H9 (cell line): ENCODE data around the gene OSBPL1A. TPM values are rescaled to one million over a fixed set of nuclear protein-coding genes. Genes with fewer than 3 reads are reported as not detected.

Experiments used
- DNase-seq: peaks from one replicate; pipeline ENCODE4 v3.0.0-alpha.2; 2017
- H2AFZ ChIP-seq: one replicate; pipeline ENCODE4 v1.6.1; 2013; ENCODE audit warnings: mild to moderate bottlenecking, low read length, control low read depth, moderate library complexity
- H2AK5ac ChIP-seq: 2 replicates; pipeline ENCODE4 v1.6.1; 2013; ENCODE audit warnings: low read length, control low read depth, mixed read lengths; ENCODE audit not compliant: insufficient read length
- H2BK120ac ChIP-seq: one replicate; pipeline ENCODE4 v1.6.1; 2013; ENCODE audit warnings: low read depth, mild to moderate bottlenecking, low read length, control low read depth, inconsistent platforms; ENCODE audit not compliant: poor library complexity, severe bottlenecking
- H2BK12ac ChIP-seq: 2 replicates; pipeline ENCODE4 v1.6.1; 2013; ENCODE audit warnings: low read length, control low read depth, mixed read lengths, low read depth; ENCODE audit not compliant: insufficient read length
- H2BK15ac ChIP-seq: 2 replicates; pipeline ENCODE4 v1.6.1; 2013; ENCODE audit warnings: low read depth, low read length, control low read depth
- H2BK20ac ChIP-seq: one replicate; pipeline ENCODE4 v1.6.1; 2013; ENCODE audit warnings: low read depth, mild to moderate bottlenecking, low read length, control low read depth, inconsistent platforms; ENCODE audit not compliant: poor library complexity, severe bottlenecking
- H2BK5ac ChIP-seq: 2 replicates; pipeline ENCODE4 v1.6.1; 2013; ENCODE audit warnings: low read length, control low read depth, mixed read lengths; ENCODE audit not compliant: insufficient read length
- H3K14ac ChIP-seq: 2 replicates; pipeline ENCODE4 v1.6.1; 2013; ENCODE audit warnings: low read length, control low read depth; ENCODE audit not compliant: insufficient read depth
- H3K18ac ChIP-seq: 2 replicates; pipeline ENCODE4 v1.6.1; 2013; ENCODE audit warnings: low read depth, mild to moderate bottlenecking, mixed read lengths, low read length, control low read depth; ENCODE audit not compliant: insufficient read length
- H3K23ac ChIP-seq: 2 replicates; pipeline ENCODE4 v1.6.1; 2013; ENCODE audit warnings: low read length, control low read depth, mixed read lengths, low read depth; ENCODE audit not compliant: insufficient read length
- H3K23me2 ChIP-seq: 2 replicates; pipeline ENCODE4 v1.6.1; 2013; ENCODE audit warnings: low read depth, mild to moderate bottlenecking, mixed read lengths, low read length, control low read depth; ENCODE audit not compliant: insufficient read length, poor library complexity, severe bottlenecking
- H3K27ac ChIP-seq: 2 replicates; pipeline ENCODE4 v1.5.1; 2013; ENCODE audit warnings: low read length, control low read depth, mixed read lengths, low read depth; ENCODE audit not compliant: insufficient read length
- H3K27me3 ChIP-seq: 2 replicates; pipeline ENCODE4 v1.6.1; 2013; ENCODE audit warnings: low read length, control low read depth, inconsistent platforms; ENCODE audit not compliant: insufficient read depth
- H3K4ac ChIP-seq: 2 replicates; pipeline ENCODE4 v1.6.1; 2013; ENCODE audit warnings: low read depth, mild to moderate bottlenecking, control low read depth, inconsistent platforms, low read length, moderate library complexity
- H3K4me1 ChIP-seq: 2 replicates; pipeline ENCODE4 v1.6.1; 2013; ENCODE audit warnings: low read length, control low read depth, inconsistent platforms; ENCODE audit not compliant: insufficient read depth
- H3K4me2 ChIP-seq: 2 replicates; pipeline ENCODE4 v1.6.1; 2013; ENCODE audit warnings: low read length, control low read depth, mixed read lengths; ENCODE audit not compliant: insufficient read length, insufficient read depth
- H3K56ac ChIP-seq: 2 replicates; pipeline ENCODE4 v1.6.1; 2013; ENCODE audit warnings: low read depth, mild to moderate bottlenecking, mixed read lengths, low read length, control low read depth; ENCODE audit not compliant: insufficient read length
- H3K79me1 ChIP-seq: 2 replicates; pipeline ENCODE4 v1.6.1; 2013; ENCODE audit warnings: low read depth, mild to moderate bottlenecking, moderate library complexity, low read length, control low read depth, inconsistent platforms; ENCODE audit not compliant: insufficient read depth, poor library complexity, severe bottlenecking
- H3K79me2 ChIP-seq: 2 replicates; pipeline ENCODE4 v1.6.1; 2013; ENCODE audit warnings: low read length, control low read depth, inconsistent platforms; ENCODE audit not compliant: insufficient read depth
- H3K9ac ChIP-seq: 2 replicates; pipeline ENCODE4 v1.6.1; 2013; ENCODE audit warnings: low read length, control low read depth, mixed read lengths; ENCODE audit not compliant: insufficient read length; ENCODE audit errors: extremely low read depth
- H3K9me3 ChIP-seq: one replicate; pipeline ENCODE4 v1.6.1; 2013; ENCODE audit warnings: low read depth, low read length, inconsistent platforms; ENCODE audit not compliant: control insufficient read depth
- H3T11ph ChIP-seq: one replicate; pipeline ENCODE4 v1.6.1; 2013; ENCODE audit warnings: mild to moderate bottlenecking, low read length, control low read depth, inconsistent platforms
- H4K20me1 ChIP-seq: one replicate; pipeline ENCODE4 v1.6.1; 2013; ENCODE audit not compliant: control insufficient read depth, insufficient read length, insufficient read depth
- H4K5ac ChIP-seq: 2 replicates; pipeline ENCODE4 v1.6.1; 2013; ENCODE audit warnings: low read depth, mild to moderate bottlenecking, mixed read lengths, low read length, control low read depth; ENCODE audit not compliant: insufficient read length
- H4K8ac ChIP-seq: replicated peaks from 2 replicates; pipeline ENCODE4 v1.6.1; 2013; ENCODE audit warnings: low read length, control low read depth, mixed read lengths, low read depth; ENCODE audit not compliant: insufficient read length
- H4K91ac ChIP-seq: 2 replicates; pipeline ENCODE4 v1.6.1; 2013; ENCODE audit warnings: low read depth, mild to moderate bottlenecking, moderate library complexity, mixed read lengths, low read length, control low read depth; ENCODE audit not compliant: insufficient read length
- H3K27ac Mint-ChIP-seq, 3 experiments: 2 replicates in 2 of 3; 3 replicates in 1 of 3; pipeline ENCODE4 v1.8.0; 2020 to 2021; ENCODE audit warnings: mixed read lengths in 3 of 3, mild to moderate bottlenecking in 1 of 3, moderate library complexity in 1 of 3
- H3K27me3 Mint-ChIP-seq: 2 replicates; pipeline ENCODE4 v1.8.0; 2021; ENCODE audit warnings: low read depth, mild to moderate bottlenecking, moderate library complexity, mixed read lengths
- H3K36me3 Mint-ChIP-seq, 3 experiments: 2 replicates in 2 of 3; 3 replicates in 1 of 3; pipeline ENCODE4 v1.8.0; 2020 to 2021; ENCODE audit warnings: low read depth in 3 of 3, mixed read lengths in 3 of 3; ENCODE audit not compliant: insufficient read depth in 1 of 3
- H3K4me1 Mint-ChIP-seq, 2 experiments: 2 replicates each; pipeline ENCODE4 v1.8.0; 2020; ENCODE audit warnings: mixed read lengths in 2 of 2
- H3K4me3 Mint-ChIP-seq, 2 experiments: 2 replicates in 1 of 2; 3 replicates in 1 of 2; pipeline ENCODE4 v1.8.0; 2020 to 2021; ENCODE audit warnings: mild to moderate bottlenecking in 2 of 2, mixed read lengths in 2 of 2, moderate library complexity in 1 of 2
- H3K9me3 Mint-ChIP-seq, 2 experiments: 2 replicates in 1 of 2; 3 replicates in 1 of 2; pipeline ENCODE4 v1.8.0; 2020; ENCODE audit warnings: mild to moderate bottlenecking in 2 of 2, mixed read lengths in 2 of 2, moderate library complexity in 1 of 2
- CTCF ChIP-seq: fragments of 200-600 bp; sonication (generic); conservative IDR thresholded peaks from 3 replicates; pipeline ENCODE4 v1.8.0; 2021; ENCODE audit warnings: antibody characterized with exemption, mild to moderate bottlenecking
- WGBS: extraction: QIAGEN DNeasy Blood & Tissue Kit; methylation state at CpG from one replicate; pipeline ENCODE4 v1.1.7; 2013; ENCODE audit warnings: missing lambda C conversion rate, low lambda C conversion rate, mixed read lengths; ENCODE audit not compliant: insufficient read length; ENCODE audit errors: extremely low coverage; 5-methylcytosine and 5-hydroxymethylcytosine counted together
- total RNA-seq: library from RNA; stranded (reverse); gene quantifications from 2 replicates; pipeline ENCODE4 v1.2.1, GENCODE V29; 2021

The OSBPL1A gene
- total RNA-seq, 1 experiment from 2014 or later, result 33.9 TPM

GRCh38 chr18:24354278-24354677 is 43.3 kb downstream of the OSBPL1A start:
- no peak overlapping the region for H3K9ac ChIP-seq
- no peaks in the 10 kb centered on the region for H3K79me2 ChIP-seq
- no peak for TF ChIP-seq CTCF
- WGBS, result no CpG with 5 or more reads among the region's 6 CpGs
- H3K4me3 Mint-ChIP-seq, result no peak overlapping the region
- no peak overlapping the region for H2BK5ac ChIP-seq
- H3K56ac ChIP-seq, result no peak overlapping the region
- H3K79me1 ChIP-seq, result no peaks in the 10 kb centered on the region
- H3K23ac ChIP-seq, result no peak overlapping the region
- H2AK5ac ChIP-seq, result no peak overlapping the region
- no peaks in the 10 kb centered on the region; the same call in 1 of the 2 replicates for H3K27me3 Mint-ChIP-seq
- no peaks in the 10 kb centered on the region for H3K9me3 ChIP-seq
- no peaks in the 10 kb centered on the region for H3K23me2 ChIP-seq
- H2BK20ac ChIP-seq, result no peak overlapping the region
- H3K4me2 ChIP-seq, result no peak overlapping the region
- H3K4me1 ChIP-seq, result no peaks in the 10 kb centered on the region
- no peaks in the 10 kb centered on the region for H4K20me1 ChIP-seq
- no peak overlapping the region for H2BK15ac ChIP-seq
- H3K4me1 Mint-ChIP-seq, result peaks cover 27 to 32% of the 10 kb centered on the region in 2 experiments
- no peaks in the 10 kb centered on the region for H3K27me3 ChIP-seq
- H3K14ac ChIP-seq, result no peak overlapping the region
- no peaks in the 10 kb centered on the region; a peak in 1 of 5 replicates for H3K9me3 Mint-ChIP-seq
- no peak overlapping the region for H4K91ac ChIP-seq
- H3K27ac Mint-ChIP-seq, result peak overlapping the region in 1 of 3 experiments; percentile 1; a peak in 1 of 7 replicates
- H3K18ac ChIP-seq, result peak overlapping the region; percentile 1
- no peak overlapping the region for H3T11ph ChIP-seq
- H3K4ac ChIP-seq, result no peak overlapping the region
- no peak overlapping the region for H4K8ac ChIP-seq
- H2AFZ ChIP-seq, result no peak overlapping the region
- H4K5ac ChIP-seq, result no peak overlapping the region
- no peak for DNase-seq
- no peak overlapping the region for H3K27ac ChIP-seq
- H3K36me3 Mint-ChIP-seq, result peaks cover 5 to 7% (median 5%) of the 10 kb centered on the region in 3 experiments; a peak in 5 of 7 replicates
- H2BK120ac ChIP-seq, result no peak overlapping the region
- H2BK12ac ChIP-seq, result no peak overlapping the region
